HFFc6 (cell line): ENCODE results near the gene MEFV. TPM values are rescaled to one million over a fixed set of nuclear protein-coding genes. Genes with fewer than 3 reads are reported as not detected.

Source experiments
- DNase-seq: peaks from one replicate; pipeline ENCODE4 v3.0.0-alpha.2; 2018
- H3K27ac Mint-ChIP-seq: 2 replicates; pipeline ENCODE4 v1.8.0; 2020; ENCODE audit warnings: mild to moderate bottlenecking, mixed read lengths
- H3K27me3 Mint-ChIP-seq: 2 replicates; pipeline ENCODE4 v1.8.0; 2021; ENCODE audit warnings: mild to moderate bottlenecking, moderate library complexity, mixed read lengths; ENCODE audit not compliant: insufficient read depth
- H3K36me3 Mint-ChIP-seq: 2 replicates; pipeline ENCODE4 v1.8.0; 2021; ENCODE audit warnings: low read depth, mixed read lengths
- H3K4me1 Mint-ChIP-seq: 2 replicates; pipeline ENCODE4 v1.8.0; 2020; ENCODE audit warnings: low read depth, mixed read lengths
- H3K4me3 Mint-ChIP-seq: 2 replicates; pipeline ENCODE4 v1.8.0; 2020; ENCODE audit warnings: mild to moderate bottlenecking, moderate library complexity, mixed read lengths
- H3K9me3 Mint-ChIP-seq: 2 replicates; pipeline ENCODE4 v1.8.0; 2020; ENCODE audit warnings: mild to moderate bottlenecking, mixed read lengths
- CTCF ChIP-seq: fragments of 200-600 bp; sonication (generic); IDR thresholded peaks from 2 replicates; pipeline ENCODE4 v1.5.0; 2021; ENCODE audit warnings: antibody characterized with exemption, mild to moderate bottlenecking
- total RNA-seq, 6 experiments: library from RNA; stranded (reverse); fragmentation: NEBNext Ultra II Directional; extraction: Animal tissue kit (Norgen Biotek cat#: 25700); gene quantifications; 2 replicates in 1 of 6; 3 replicates in 5 of 6; pipeline ENCODE4 v1.2.3, GENCODE V29; 2021

The MEFV gene
- total RNA-seq, 6 experiments from 2014 or later, result 0.09 TPM; not detected in 5

- Mint-ChIP-seq H3K4me3 (peak overlapping the region; percentile 95), H3K4me1 (peaks cover 10% of the 10 kb centered on the region), H3K36me3 (peaks cover 48% of the 10 kb centered on the region), H3K27ac (peak overlapping the region; percentile 97), H3K9me3 (peaks cover 22% of the 10 kb centered on the region), H3K27me3 (peaks cover 4% of the 10 kb centered on the region)
- no peak for DNase-seq
- TF ChIP-seq CTCF, result no peak
These were observed 21.9 kb downstream of the MEFV start for GRCh38 chr16:3234543-3234856.

DNA sequence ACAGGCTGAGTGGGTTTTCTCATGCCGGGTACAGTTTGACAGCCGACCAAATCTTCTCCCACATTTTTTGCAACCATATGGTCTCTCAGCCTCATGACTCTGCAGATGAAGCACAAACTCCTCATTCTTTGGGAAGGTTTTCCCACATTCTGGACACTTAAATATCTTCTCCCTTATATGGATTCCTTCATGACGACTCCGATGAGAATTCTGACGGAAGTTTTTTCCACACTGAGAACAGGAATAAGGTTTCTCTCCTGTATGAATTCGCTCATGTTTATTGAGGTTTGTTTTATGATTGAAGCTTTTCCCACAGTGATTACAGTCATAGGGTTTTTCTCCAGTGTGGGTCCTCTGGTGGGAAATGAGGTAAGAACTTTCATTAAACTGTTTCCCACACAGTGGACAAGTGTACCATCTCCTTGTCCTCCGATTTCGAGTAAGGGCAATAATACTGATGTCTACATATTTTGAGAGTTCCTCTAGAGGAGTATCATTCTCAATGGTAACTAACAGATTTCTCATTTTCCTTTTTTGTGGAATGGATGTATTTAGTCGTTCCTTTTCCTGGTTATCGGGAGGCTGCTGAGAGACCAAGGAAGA lies 32.4 kb downstream of the MEFV start:
- no peak overlapping the region for H3K4me3 Mint-ChIP-seq
- peaks cover 72% of the 10 kb centered on the region for H3K36me3 Mint-ChIP-seq
- peaks cover 71% of the 10 kb centered on the region for H3K9me3 Mint-ChIP-seq
- no peak for DNase-seq
- TF ChIP-seq CTCF, result no peak
- no peak overlapping the region for H3K27ac Mint-ChIP-seq
- H3K4me1 Mint-ChIP-seq, result no peaks in the 10 kb centered on the region
- no peaks in the 10 kb centered on the region for H3K27me3 Mint-ChIP-seq

DNA sequence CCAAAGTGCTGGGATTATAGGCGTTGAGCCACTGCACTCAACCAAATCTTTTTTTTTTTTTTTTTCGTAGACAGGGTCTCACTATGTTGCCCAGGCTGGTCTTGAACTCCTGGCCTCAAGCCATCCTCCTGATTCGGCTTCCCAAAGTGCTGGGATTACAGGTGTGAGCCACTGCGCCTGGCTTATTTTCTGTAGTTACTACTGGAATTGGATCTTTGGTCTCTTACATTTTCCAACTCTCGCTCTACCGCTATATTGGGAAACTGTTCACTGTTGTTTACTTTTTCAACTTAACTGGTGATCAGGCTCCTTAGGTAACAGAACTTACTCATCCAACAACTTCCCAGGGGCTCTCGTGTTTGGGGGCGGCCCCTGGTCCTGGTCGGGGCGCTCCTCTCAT lies 35.6 kb downstream of the MEFV start:
- no peaks in the 10 kb centered on the region for H3K4me1 Mint-ChIP-seq
- H3K9me3 Mint-ChIP-seq, result peaks cover 49% of the 10 kb centered on the region
- no peak for DNase-seq
- peaks cover 20% of the 10 kb centered on the region; the same call in 1 of the 2 replicates for H3K27me3 Mint-ChIP-seq
- no peak for TF ChIP-seq CTCF
- no peak overlapping the region for H3K4me3 Mint-ChIP-seq
- H3K27ac Mint-ChIP-seq, result no peak overlapping the region
- H3K36me3 Mint-ChIP-seq, result peaks cover 48% of the 10 kb centered on the region

GRCh38 chr16:3216263-3216640 lies 40.2 kb downstream of the MEFV start:
- Mint-ChIP-seq H3K4me1 (peaks cover 7% of the 10 kb centered on the region; the same call in 1 of the 2 replicates), H3K27ac (no peak overlapping the region), H3K36me3 (peaks cover 4% of the 10 kb centered on the region; the same call in 1 of the 2 replicates), H3K27me3 (peaks cover 31% of the 10 kb centered on the region), H3K4me3 (no peak overlapping the region), H3K9me3 (peaks cover 8% of the 10 kb centered on the region)
- TF ChIP-seq CTCF, result no peak
- no peak for DNase-seq

DNA sequence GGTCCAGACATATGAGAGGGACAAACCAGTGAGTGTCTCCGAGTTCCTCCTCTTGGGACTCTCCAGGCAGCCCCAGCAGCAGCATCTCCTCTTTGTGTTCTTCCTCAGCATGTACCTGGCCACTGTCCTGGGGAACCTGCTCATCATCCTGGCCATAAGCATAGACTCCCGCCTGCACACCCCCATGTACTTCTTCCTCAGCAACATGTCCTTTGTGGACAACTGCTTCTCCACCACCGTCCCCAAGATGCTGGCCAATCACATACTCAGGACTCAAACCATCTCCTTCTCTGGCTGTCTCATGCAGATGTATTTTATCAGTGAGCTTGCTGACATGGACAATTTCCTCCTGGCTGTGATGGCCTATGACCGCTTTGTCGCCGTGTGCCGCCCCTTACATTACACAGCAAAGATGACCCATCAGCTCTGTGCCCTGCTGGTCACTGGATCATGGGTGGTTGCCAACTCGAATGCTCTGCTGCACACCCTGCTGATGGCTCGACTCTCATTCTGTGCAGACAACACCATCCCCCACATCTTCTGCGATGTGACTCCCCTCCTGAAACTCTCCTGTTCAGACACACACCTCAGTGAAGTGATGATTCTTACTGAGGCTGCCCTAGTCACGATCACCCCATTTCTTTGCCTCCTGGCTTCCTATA lies 40.7 kb downstream of the MEFV start:
- Mint-ChIP-seq H3K4me3 (no peak overlapping the region), H3K4me1 (peaks cover 7% of the 10 kb centered on the region; the same call in 1 of the 2 replicates), H3K27me3 (peaks cover 31% of the 10 kb centered on the region), H3K27ac (no peak overlapping the region), H3K9me3 (peaks cover 8% of the 10 kb centered on the region), H3K36me3 (no peaks in the 10 kb centered on the region)
- no peak for DNase-seq
- TF ChIP-seq CTCF, result no peak
